Liver (tissue), 3 donors: Measurements from ENCODE around the gene TSPOAP1.

Experiments used
- CTCF ChIP-seq: fragments of 150-350 bp; IDR thresholded peaks from 2 replicates; pipeline ENCODE4 v1.5.1; 2017; ENCODE audit warnings: improper control_type of control experiment, low read depth, low read length; ENCODE audit not compliant: missing input control
- RAD21 ChIP-seq, 2 donors: IDR thresholded peaks; 2 replicates each; pipeline ENCODE4 v1.6.1; 2016; ENCODE audit warnings: antibody characterized with exemption in 2 of 2, mild to moderate bottlenecking in 2 of 2
- REST ChIP-seq: IDR thresholded peaks from 2 replicates; pipeline ENCODE4 v1.6.1; 2016; ENCODE audit warnings: antibody characterized with exemption, mild to moderate bottlenecking
- donor health status: healthy.
- donor health status: healthy.

- TF ChIP-seq RAD21 (IDR thresholded peaks at IDR 0.05) (no peak), CTCF (no peak), REST (no peak)
These were observed 45.3 kb upstream of the TSPOAP1 start for GRCh38 chr17:58373923-58374322.
